Fibroblast of skin of right biceps (primary cell): ENCODE results near the gene PCNX4.

Experiments
- DNase-seq: peaks from one replicate; pipeline ENCODE4 v3.0.0-alpha.2; 2013

The PCNX4 gene

DNA sequence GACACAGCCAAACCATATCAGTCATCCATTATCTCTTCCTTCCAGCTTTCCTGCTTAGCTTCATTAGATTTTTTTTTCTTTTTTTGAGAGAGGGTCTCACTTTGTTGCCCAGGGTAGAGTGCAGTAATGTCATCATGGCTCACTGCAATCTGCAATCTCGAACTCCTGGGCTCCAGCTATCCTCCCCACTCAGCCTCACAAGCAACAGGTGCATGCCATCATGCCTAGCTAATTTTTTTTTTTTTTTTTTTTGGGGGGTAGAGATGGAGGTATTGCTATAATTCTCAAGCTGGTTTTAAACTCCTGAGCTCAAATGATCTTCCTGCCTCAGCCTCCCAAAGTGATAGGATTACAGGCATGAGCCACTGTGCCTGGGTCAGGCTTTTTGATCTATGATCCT is 119.0 kb downstream of the PCNX4 start:
- DNase-seq, result no peak

DNA sequence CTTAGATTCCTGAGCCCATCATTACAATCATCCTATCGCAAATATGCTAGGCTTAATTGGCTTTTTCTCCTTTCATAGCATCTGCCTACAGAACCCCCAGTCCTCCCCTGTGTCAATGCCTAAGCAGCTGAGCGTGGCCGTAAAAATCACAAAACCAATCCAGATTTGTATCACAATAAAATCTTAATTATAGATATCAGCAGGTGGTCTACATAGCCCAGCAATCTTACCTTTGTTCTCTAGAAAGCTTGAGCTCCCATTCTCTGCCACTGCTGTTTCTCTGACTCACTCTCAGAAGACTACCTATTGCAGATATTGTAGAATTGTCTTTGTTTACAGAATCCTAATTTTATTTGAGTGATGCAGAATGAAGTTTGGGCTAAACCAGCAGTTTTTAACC is 119.4 kb downstream of the PCNX4 start:
- DNase-seq, result no peak

DNA sequence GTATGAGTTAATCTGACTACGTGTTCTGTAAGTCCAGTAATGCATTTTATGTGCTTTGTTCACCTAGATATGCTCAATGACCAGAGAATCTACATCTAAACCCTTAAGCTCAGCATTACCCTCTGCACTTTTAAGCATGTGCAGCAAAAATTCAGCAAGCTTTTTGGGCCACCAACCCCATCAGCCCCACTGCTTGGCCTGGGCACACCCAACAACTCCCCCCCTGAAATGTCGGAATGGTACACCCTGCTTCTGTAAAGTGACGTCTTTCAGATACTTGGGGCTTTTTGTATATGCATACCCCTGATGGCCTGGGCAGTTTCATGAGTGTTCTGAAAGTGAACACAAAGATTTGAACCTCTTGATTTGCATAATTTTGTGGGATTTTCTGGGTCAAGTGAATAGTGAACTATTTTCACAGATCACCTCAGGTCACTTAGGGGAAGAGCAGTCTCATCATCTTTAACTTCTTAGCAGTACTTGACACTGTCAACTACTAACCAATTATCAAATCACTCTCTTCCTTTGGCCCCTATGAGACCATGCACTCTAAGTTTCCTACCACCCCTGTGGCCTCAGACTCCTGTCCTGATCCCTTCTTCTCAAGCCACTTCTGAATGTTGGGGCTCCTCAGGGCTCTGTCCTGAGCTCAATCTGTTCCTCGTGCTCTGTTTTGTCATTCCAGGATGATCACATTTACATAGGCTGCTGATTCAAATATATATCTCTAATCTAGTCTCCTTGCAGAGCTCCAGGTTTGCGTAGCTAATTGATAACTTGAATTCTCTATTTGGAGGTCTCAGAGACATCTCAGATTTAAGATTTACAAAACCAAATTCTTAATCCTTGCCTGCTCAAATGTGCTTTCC is 121.0 kb downstream of the PCNX4 start:
- no peak for DNase-seq

DNA sequence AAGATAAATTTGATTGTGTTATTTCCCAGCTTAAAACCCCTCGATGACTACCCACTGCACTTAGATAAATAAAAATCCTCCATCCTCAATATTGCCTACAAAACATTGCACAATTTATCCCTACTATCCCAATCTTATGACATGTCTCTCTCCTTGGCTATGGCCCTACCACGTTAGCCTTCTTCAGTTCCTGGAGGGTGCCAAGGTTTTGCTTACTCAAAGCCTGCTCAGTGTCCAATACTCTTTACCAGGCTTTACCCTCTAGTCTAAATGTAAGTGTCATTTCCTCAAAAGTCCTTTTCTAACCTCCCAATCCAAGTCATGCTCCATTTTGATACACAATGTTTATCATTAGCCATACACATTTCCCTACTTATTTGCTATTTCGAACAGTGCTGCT is 122.3 kb downstream of the PCNX4 start:
- DNase-seq, result no peak

DNA sequence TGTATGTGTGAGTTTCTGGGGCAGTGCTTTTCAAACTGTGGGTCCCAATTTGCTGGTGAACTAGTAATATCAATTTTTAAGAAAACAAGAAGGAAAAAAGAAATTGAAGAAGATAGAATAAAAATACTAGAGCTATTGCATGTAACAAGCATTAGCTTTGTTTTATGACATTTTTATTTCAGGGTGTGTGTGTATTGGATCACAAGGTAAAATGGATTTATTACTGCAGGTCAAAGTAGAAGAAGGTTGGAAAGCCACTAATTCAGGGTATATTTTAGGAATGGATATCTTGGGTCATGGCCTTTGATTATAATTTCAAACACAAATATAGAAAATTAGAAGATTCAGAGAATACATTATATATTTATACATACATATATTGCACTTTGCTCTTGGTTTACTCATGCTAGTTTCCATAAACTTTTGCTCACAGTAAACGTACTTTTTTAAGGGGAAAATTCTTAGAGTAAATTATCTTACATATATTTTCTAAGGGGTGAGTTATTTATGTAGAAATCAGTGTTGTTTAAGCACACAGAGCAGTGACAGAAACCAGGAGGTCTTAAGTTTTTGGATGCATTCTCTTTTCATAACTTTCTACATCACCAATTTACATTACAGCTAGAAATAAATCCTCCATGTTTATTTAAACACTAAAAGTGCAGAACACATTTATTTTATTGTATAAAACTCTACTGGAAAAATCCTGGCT is 122.8 kb downstream of the PCNX4 start:
- DNase-seq, result no peak

DNA sequence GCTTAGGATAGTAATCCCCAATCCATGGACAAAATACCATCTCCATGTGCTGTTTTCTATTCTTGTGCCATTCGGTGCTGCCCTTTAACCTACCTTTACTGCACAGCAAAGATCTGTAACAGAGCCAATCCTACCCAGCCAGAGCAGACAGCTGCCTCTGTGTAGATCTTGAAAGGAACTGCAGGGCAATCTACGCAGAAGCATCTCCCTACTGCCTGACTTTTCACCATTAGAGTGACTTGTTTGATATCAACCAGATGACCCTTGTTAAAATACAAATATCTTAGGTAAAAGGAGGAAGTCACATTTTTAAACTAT is 123.4 kb downstream of the PCNX4 start:
- no peak for DNase-seq

DNA sequence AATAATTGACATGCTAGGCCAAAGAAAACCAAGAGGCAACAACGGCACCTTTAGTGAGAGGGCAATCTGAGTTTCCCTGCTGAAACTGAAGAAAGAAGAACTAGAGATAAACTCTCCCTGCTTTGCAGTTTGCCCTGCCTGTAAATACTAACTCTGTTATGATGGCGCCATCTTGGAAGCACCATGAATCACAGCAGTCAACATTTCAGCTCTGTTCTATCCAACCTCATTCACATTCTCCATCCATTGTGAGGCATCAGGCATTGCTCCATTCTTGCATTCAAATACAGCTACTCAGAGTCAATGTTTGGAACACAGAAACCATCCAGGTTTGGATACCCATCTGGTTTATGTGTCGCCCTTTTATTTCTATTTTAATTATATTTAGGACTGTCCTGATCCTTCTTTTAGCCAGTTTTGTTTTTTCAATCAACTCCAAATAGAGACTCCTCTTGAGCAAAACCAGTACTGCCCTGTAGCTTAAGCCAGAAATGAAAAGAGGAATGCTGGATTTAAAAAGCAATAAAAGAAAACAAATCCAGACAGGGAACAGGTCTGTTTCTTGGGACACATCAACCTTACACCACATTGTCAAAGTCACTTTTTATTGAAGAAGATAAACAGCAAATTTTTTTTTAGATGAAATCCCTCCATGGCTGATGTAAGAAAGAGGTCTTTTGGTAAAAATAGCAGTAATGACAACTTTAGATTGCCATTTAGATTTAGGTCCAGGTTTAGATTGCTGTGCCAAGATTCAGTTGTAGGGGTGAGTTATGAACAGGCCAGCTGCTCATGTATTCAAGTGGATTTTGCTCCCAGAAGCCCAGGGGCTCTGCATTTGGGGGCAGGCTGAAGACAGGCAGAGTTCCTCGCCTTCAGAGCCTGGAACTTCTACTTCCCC is 124.0 kb downstream of the PCNX4 start:
- DNase-seq, result no peak

DNA sequence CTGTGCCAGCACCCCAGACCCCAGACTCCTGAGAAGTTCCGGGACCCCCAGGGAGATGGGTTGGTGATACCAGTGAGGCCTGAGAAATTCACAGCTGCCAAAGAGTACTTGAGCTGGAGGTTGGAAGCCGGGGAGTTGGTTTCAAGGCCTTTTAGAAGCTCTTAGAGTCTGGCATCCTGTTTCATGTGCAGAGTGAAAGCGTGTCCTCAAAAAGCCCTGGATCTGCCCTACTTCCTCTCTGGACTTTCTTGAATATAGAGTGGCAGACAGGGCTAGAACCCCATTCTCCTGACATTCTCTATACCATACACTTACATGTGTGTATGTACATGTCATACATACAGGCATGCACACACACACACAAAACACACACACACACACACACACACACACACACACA is 126.0 kb downstream of the PCNX4 start:
- no peak for DNase-seq
